Measurements from ENCODE around the gene BTG4.

BTG4 gene

GRCh38 chr11:111447112-111447471 is 65.1 kb downstream of the BTG4 start:
- no peak for TF ChIP-seq POLR2AphosphoS5 (IDR thresholded peaks at IDR 0.05; ENCODE audit: low read depth, low read length)
- TF ChIP-seq TAF1 (IDR thresholded peaks at IDR 0.05; ENCODE audit: borderline replicate concordance, insufficient read depth, low read length), result no peak
- no peak for TF ChIP-seq REST (IDR thresholded peaks at IDR 0.05; ENCODE audit: insufficient read depth in 1 of 2, low read depth in 2 of 2, low read length in 2 of 2)

- TF ChIP-seq REST (IDR thresholded peaks at IDR 0.05; ENCODE audit: insufficient read depth in 1 of 2, low read depth in 2 of 2, low read length in 2 of 2), result no peak
- TF ChIP-seq FOXP2 (optimal IDR thresholded peaks at IDR 0.05; ENCODE audit: borderline replicate concordance, extremely low read depth, extremely low read length, insufficient read depth), result peak; percentile 59
- TF ChIP-seq POLR2AphosphoS5 (IDR thresholded peaks at IDR 0.05; ENCODE audit: low read depth, low read length), result no peak
- no peak for TF ChIP-seq TAF1 (IDR thresholded peaks at IDR 0.05; ENCODE audit: borderline replicate concordance, insufficient read depth, low read length)
Observed at GRCh38 chr11:111446404-111447111, 65.6 kb downstream of the BTG4 start.

- TF ChIP-seq TAF1 (IDR thresholded peaks at IDR 0.05; ENCODE audit: borderline replicate concordance, insufficient read depth, low read length) (no peak), REST (IDR thresholded peaks at IDR 0.05; ENCODE audit: insufficient read depth in 1 of 2, low read depth in 2 of 2, low read length in 2 of 2) (no peak), POLR2AphosphoS5 (IDR thresholded peaks at IDR 0.05; ENCODE audit: low read depth, low read length) (no peak), FOXP2 (optimal IDR thresholded peaks at IDR 0.05; ENCODE audit: borderline replicate concordance, extremely low read depth, extremely low read length, insufficient read depth) (no peak), SIN3A (IDR thresholded peaks at IDR 0.05; ENCODE audit: borderline replicate concordance, insufficient read depth, low read length) (no peak)
Observed at GRCh38 chr11:111445586-111445985, 66.6 kb downstream of the BTG4 start.

All from PFSK-1 (cell line).